ENCODE results near the gene PTPRM.

PTPRM gene

DNA sequence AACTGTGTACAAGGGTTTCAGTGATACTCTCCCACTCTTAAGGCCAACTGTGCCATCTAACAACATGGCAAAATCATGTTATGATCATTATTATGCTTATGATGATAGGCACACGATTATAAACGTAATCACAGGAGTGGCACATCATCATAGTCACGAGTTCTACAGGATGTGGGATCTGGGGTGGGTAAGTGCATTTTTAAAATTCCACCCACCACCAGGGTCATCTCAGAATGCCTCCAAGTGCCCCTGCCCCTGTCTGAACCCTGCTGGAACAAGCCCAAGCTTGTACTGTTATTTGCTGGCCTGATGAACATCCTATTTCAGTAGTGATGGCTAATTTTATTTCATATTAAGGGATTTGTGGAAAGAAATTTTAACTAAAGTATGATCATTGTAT, 117.8 kb downstream of the PTPRM start:
- TF ChIP-seq ZNF791 (tag by site-specific recombination; IDR thresholded peaks at IDR 0.05) (no peak), ZNF449 (tag by site-specific recombination; IDR thresholded peaks at IDR 0.05) (no peak), KLF17 (tag by site-specific recombination; IDR thresholded peaks at IDR 0.05) (no peak), ZXDB (tag by site-specific recombination; IDR thresholded peaks at IDR 0.05) (no peak), WT1 (tag by site-specific recombination; IDR thresholded peaks at IDR 0.05) (no peak)
- no peaks in the 10 kb centered on the region for H3K9me3 ChIP-seq (ENCODE audit: control insufficient read depth, insufficient read depth, low read depth, low read length)
- H3K4me1 ChIP-seq (ENCODE audit: control insufficient read depth, insufficient read depth, low read length), result peaks cover 26% of the 10 kb centered on the region
- ChIA-PET POLR2A (no interaction called here), CTCF (interaction anchor here (0.6 kb wide), 1 partner anchor 664 kb away, joined by 3 read pairs; no protein-coding TSS in a partner anchor)
- no peak overlapping the region for H3K27ac ChIP-seq (ENCODE audit: extremely low read depth, low read depth, low read length)
- H3K4me3 ChIP-seq (ENCODE audit: low read depth, low read length), result no peak overlapping the region
- no peaks in the 10 kb centered on the region for H3K36me3 ChIP-seq (ENCODE audit: control insufficient read depth in 2 of 2, insufficient read depth in 1 of 2, low read length in 2 of 2)

GRCh38 chr18:7686278-7686677, 119.2 kb downstream of the PTPRM start:
- TF ChIP-seq OSR2 (tag by site-specific recombination; IDR thresholded peaks at IDR 0.05) (no peak), ZNF155 (tag by site-specific recombination; IDR thresholded peaks at IDR 0.05) (no peak), ZBTB1 (tag by site-specific recombination; IDR thresholded peaks at IDR 0.05) (no peak), BCL6B (tag by site-specific recombination; IDR thresholded peaks at IDR 0.05) (no peak), ZNF10 (tag by site-specific recombination; IDR thresholded peaks at IDR 0.05) (no peak), ZNF140 (tag by site-specific recombination; IDR thresholded peaks at IDR 0.05) (no peak), ZSCAN5A (tag by site-specific recombination; IDR thresholded peaks at IDR 0.05) (no peak), ZNF449 (tag by site-specific recombination; IDR thresholded peaks at IDR 0.05) (no peak), ZNF76 (tag by site-specific recombination; IDR thresholded peaks at IDR 0.05; ENCODE audit: borderline replicate concordance, low read depth) (no peak), ZNF560 (tag by site-specific recombination; IDR thresholded peaks at IDR 0.05; ENCODE audit: borderline replicate concordance) (no peak), ZNF664 (tag by site-specific recombination; IDR thresholded peaks at IDR 0.05) (no peak), ZBTB10 (tag by site-specific recombination; IDR thresholded peaks at IDR 0.05) (no peak), YY2 (tag by site-specific recombination; IDR thresholded peaks at IDR 0.05) (no peak), ZSCAN16 (tag by site-specific recombination; IDR thresholded peaks at IDR 0.05) (no peak), ZFHX2 (tag by site-specific recombination; conservative IDR thresholded peaks at IDR 0.05) (no peak), ZNF248 (tag by site-specific recombination; IDR thresholded peaks at IDR 0.05) (no peak), SALL2 (tag by site-specific recombination; IDR thresholded peaks at IDR 0.05; ENCODE audit: borderline replicate concordance) (no peak), ZNF280D (tag by site-specific recombination; IDR thresholded peaks at IDR 0.05) (no peak), ZNF830 (tag by site-specific recombination; IDR thresholded peaks at IDR 0.05; ENCODE audit: low read depth) (no peak)
- Histone ChIP-seq H3K27ac (ENCODE audit: extremely low read depth, low read depth, low read length) (no peak overlapping the region), H3K4me3 (ENCODE audit: low read depth, low read length) (no peak overlapping the region), H3K9me3 (ENCODE audit: control insufficient read depth, insufficient read depth, low read depth, low read length) (no peaks in the 10 kb centered on the region), H3K36me3 (ENCODE audit: control insufficient read depth in 2 of 2, insufficient read depth in 1 of 2, low read length in 2 of 2) (no peaks in the 10 kb centered on the region), H3K4me1 (ENCODE audit: control insufficient read depth, insufficient read depth, low read length) (peaks cover 27% of the 10 kb centered on the region)
- ChIA-PET POLR2A (no interaction called here), CTCF (interaction anchor here (0.9 kb wide), 1 partner anchor 14 kb away, joined by 3 read pairs; no protein-coding TSS in a partner anchor)

Data from HEK293 (cell line).